Liver (tissue), 9 donors: ENCODE results near the gene DNAI2. TPM values are rescaled to one million over a fixed set of nuclear protein-coding genes. Genes with fewer than 3 reads are reported as not detected.

Source experiments
- DNase-seq: peaks from one replicate; pipeline ENCODE4 v3.0.0-alpha.2; 2017; ENCODE audit warnings: low spot score
- H3K27ac ChIP-seq, 2 donors: one replicate each; pipeline ENCODE4 v1.7.0; 2013; ENCODE audit warnings: inconsistent platforms in 2 of 2, low read length in 2 of 2, control low read depth in 1 of 2, low read depth in 1 of 2, mild to moderate bottlenecking in 1 of 2
- H3K27me3 ChIP-seq, 4 donors: one replicate each; pipeline versions ENCODE4 v1.6.1 to v1.7.0; 2013; ENCODE audit warnings: low read length in 3 of 4, inconsistent platforms in 1 of 4, mild to moderate bottlenecking in 1 of 4, moderate library complexity in 1 of 4; ENCODE audit not compliant: control insufficient read depth in 4 of 4, insufficient read depth in 4 of 4
- H3K36me3 ChIP-seq, 4 donors: one replicate each; pipeline versions ENCODE4 v1.6.1 to v1.7.0; 2013; ENCODE audit warnings: low read length in 3 of 4, mild to moderate bottlenecking in 3 of 4, low read depth in 1 of 4, moderate library complexity in 1 of 4; ENCODE audit not compliant: control insufficient read depth in 4 of 4, insufficient read depth in 3 of 4
- H3K4me1 ChIP-seq, 4 donors: one replicate each; pipeline versions ENCODE4 v1.6.1 to v1.7.0; 2013; ENCODE audit warnings: low read length in 3 of 4, mild to moderate bottlenecking in 3 of 4, moderate library complexity in 1 of 4; ENCODE audit not compliant: control insufficient read depth in 4 of 4, insufficient read depth in 4 of 4
- H3K4me3 ChIP-seq, 3 donors: one replicate each; pipeline versions ENCODE4 v1.6.1 to v1.7.0; 2013; ENCODE audit warnings: low read length in 3 of 3, control low read depth in 1 of 3, low read depth in 1 of 3, mild to moderate bottlenecking in 1 of 3
- H3K9ac ChIP-seq, 2 donors: one replicate each; pipeline ENCODE4 v1.7.0; 2013; ENCODE audit warnings: low read length in 2 of 2, mild to moderate bottlenecking in 2 of 2, moderate library complexity in 2 of 2, control low read depth in 1 of 2, low read depth in 1 of 2
- H3K9me3 ChIP-seq, 4 donors: one replicate each; pipeline versions ENCODE4 v1.6.1 to v1.7.0; 2013; ENCODE audit warnings: low read length in 3 of 4; ENCODE audit not compliant: control insufficient read depth in 4 of 4
- FOXA1 ChIP-seq: IDR thresholded peaks from 2 replicates; pipeline ENCODE4 v1.6.1; 2016; ENCODE audit warnings: antibody characterized with exemption
- FOXA2 ChIP-seq: IDR thresholded peaks from 2 replicates; pipeline ENCODE4 v1.6.1; 2016; ENCODE audit warnings: antibody characterized with exemption
- GABPA ChIP-seq, 2 donors: IDR thresholded peaks in 1 of 2; conservative IDR thresholded peaks in 1 of 2; 2 replicates each; pipeline ENCODE4 v1.6.1; 2016; ENCODE audit warnings: antibody characterized with exemption in 2 of 2, mild to moderate bottlenecking in 1 of 2, moderate library complexity in 1 of 2
- HNF4A ChIP-seq, 2 donors: conservative IDR thresholded peaks; 2 replicates each; pipeline ENCODE4 v1.6.1; 2016; ENCODE audit warnings: antibody characterized with exemption in 2 of 2, mild to moderate bottlenecking in 2 of 2
- JUND ChIP-seq, 2 donors: IDR thresholded peaks; 2 replicates each; pipeline ENCODE4 v1.6.1; 2016; ENCODE audit warnings: antibody characterized with exemption in 2 of 2
- NR2F2 ChIP-seq: IDR thresholded peaks from 2 replicates; pipeline ENCODE4 v1.6.1; 2016; ENCODE audit warnings: antibody characterized with exemption
- RAD21 ChIP-seq, 2 donors: IDR thresholded peaks; 2 replicates each; pipeline ENCODE4 v1.6.1; 2016; ENCODE audit warnings: antibody characterized with exemption in 2 of 2, mild to moderate bottlenecking in 2 of 2
- RXRA ChIP-seq, 2 donors: IDR thresholded peaks; 2 replicates each; pipeline ENCODE4 v1.6.1; 2017 to 2018; ENCODE audit warnings: antibody characterized with exemption in 2 of 2, mild to moderate bottlenecking in 1 of 2
- SP1 ChIP-seq: IDR thresholded peaks from 2 replicates; pipeline ENCODE4 v1.6.1; 2018; ENCODE audit warnings: antibody characterized with exemption, mild to moderate bottlenecking
- YY1 ChIP-seq: IDR thresholded peaks from 2 replicates; pipeline ENCODE4 v1.6.1; 2016; ENCODE audit warnings: antibody characterized with exemption, mild to moderate bottlenecking
- WGBS: extraction: QIAGEN DNeasy Blood & Tissue Kit; methylation state at CpG from one replicate; pipeline ENCODE4 v1.1.7; 2013; 5-methylcytosine and 5-hydroxymethylcytosine counted together
- polyA plus RNA-seq, 2 donors: library from polyadenylated mRNA; stranded (reverse) in 1 of 2; unstranded in 1 of 2; fragments of 200-250 nt in 1 of 2; fragments of >200 nt in 1 of 2; fragmentation: Nextera tagmentation in 1 of 2; extraction: Ambion mirVana in 1 of 2; gene quantifications; one replicate each; pipeline versions ENCODE4 v1.2.1 to v1.2.3, GENCODE V29; 2013 to 2015
- total RNA-seq, 2 donors: library from RNA; depleted of rRNA; stranded (reverse); fragments of >200 nt; gene quantifications; one replicate each; pipeline ENCODE4 v1.2.3, GENCODE V29; 2014
- TF ChIP-seq, protein P1 (sequence below): IDR thresholded peaks from 2 replicates; pipeline ENCODE4 v1.6.1; 2016; ENCODE audit warnings: antibody characterized with exemption, mild to moderate bottlenecking
- TF ChIP-seq, protein P2 (sequence below): IDR thresholded peaks from 2 replicates; pipeline ENCODE4 v1.6.1; 2016; ENCODE audit warnings: antibody characterized with exemption
- TF ChIP-seq, protein P3 (sequence below): IDR thresholded peaks from 2 replicates; pipeline ENCODE4 v1.6.1; 2016; ENCODE audit warnings: antibody characterized with exemption
- TF ChIP-seq, protein P4 (sequence below): fragments of 150-350 bp; IDR thresholded peaks from 2 replicates; pipeline ENCODE4 v1.5.1; 2017; ENCODE audit warnings: improper control_type of control experiment, low read depth, low read length; ENCODE audit not compliant: missing input control
- donor health status: healthy.
- donor health status: healthy.
- donor health status: healthy.
- donor health status: healthy.
- donor health status: healthy.

DNAI2 gene, protein sequence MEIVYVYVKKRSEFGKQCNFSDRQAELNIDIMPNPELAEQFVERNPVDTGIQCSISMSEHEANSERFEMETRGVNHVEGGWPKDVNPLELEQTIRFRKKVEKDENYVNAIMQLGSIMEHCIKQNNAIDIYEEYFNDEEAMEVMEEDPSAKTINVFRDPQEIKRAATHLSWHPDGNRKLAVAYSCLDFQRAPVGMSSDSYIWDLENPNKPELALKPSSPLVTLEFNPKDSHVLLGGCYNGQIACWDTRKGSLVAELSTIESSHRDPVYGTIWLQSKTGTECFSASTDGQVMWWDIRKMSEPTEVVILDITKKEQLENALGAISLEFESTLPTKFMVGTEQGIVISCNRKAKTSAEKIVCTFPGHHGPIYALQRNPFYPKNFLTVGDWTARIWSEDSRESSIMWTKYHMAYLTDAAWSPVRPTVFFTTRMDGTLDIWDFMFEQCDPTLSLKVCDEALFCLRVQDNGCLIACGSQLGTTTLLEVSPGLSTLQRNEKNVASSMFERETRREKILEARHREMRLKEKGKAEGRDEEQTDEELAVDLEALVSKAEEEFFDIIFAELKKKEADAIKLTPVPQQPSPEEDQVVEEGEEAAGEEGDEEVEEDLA
- total RNA-seq (not detected), polyA plus RNA-seq (not detected)

DNA sequence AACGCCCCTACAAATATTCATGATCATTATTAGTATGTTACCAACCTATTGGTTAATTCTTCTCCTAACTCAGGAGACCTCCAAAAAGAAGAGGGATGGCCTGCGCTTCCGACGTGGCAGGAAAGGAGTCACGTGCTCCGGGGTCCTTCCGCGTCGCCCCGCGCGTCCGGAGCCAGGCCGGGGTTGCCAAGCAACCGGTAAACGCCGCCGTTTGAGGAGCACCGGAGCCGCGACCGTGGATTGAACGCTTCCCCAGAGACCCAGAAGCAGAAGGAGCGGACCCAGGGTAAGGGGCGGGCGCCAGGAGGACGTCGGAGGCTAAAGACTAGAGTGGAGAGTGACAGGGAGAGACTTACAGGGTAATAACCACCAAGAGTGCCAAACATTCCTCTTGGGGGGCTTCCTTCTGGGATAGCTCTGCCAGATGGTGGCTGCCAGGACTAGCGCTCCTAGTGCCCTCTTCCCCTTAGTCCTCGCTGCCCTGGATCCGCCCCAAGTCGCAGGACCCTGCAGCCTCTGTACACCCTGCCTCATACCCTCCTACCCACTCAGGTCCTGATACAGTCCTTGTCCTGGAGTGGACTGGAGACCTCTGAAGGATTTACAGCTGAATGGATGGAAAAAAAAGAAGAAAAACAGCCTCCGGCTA lies at the start of gene DNAI2:
Gene DNAI2 (plus strand): TSS at position 175 of the 649 bp plus-strand sequence. CDS start 7,584 bp downstream, outside the sequence.
- WGBS, result 9% methylated on average over 33 of the region's 33 CpGs
- H3K27ac ChIP-seq, result no peak within 1 kb of the TSS
- H3K4me3 ChIP-seq, result no peak within 1 kb of the TSS
- H3K4me1 ChIP-seq, result no peaks in the 10 kb centered on the region
- peaks cover 0 to 9% (median 1%) of the 10 kb centered on the region in 4 donors for H3K27me3 ChIP-seq
- no peaks in the 10 kb centered on the region for H3K9me3 ChIP-seq
- TF ChIP-seq, protein P1, sequence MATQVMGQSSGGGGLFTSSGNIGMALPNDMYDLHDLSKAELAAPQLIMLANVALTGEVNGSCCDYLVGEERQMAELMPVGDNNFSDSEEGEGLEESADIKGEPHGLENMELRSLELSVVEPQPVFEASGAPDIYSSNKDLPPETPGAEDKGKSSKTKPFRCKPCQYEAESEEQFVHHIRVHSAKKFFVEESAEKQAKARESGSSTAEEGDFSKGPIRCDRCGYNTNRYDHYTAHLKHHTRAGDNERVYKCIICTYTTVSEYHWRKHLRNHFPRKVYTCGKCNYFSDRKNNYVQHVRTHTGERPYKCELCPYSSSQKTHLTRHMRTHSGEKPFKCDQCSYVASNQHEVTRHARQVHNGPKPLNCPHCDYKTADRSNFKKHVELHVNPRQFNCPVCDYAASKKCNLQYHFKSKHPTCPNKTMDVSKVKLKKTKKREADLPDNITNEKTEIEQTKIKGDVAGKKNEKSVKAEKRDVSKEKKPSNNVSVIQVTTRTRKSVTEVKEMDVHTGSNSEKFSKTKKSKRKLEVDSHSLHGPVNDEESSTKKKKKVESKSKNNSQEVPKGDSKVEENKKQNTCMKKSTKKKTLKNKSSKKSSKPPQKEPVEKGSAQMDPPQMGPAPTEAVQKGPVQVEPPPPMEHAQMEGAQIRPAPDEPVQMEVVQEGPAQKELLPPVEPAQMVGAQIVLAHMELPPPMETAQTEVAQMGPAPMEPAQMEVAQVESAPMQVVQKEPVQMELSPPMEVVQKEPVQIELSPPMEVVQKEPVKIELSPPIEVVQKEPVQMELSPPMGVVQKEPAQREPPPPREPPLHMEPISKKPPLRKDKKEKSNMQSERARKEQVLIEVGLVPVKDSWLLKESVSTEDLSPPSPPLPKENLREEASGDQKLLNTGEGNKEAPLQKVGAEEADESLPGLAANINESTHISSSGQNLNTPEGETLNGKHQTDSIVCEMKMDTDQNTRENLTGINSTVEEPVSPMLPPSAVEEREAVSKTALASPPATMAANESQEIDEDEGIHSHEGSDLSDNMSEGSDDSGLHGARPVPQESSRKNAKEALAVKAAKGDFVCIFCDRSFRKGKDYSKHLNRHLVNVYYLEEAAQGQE, result no peak
- TF ChIP-seq FOXA1 (no peak), SP1 (no peak), RAD21 (IDR thresholded peaks at IDR 0.05) (no peak), JUND (IDR thresholded peaks at IDR 0.05) (no peak), FOXA2 (no peak), RXRA (IDR thresholded peaks at IDR 0.05) (no peak), HNF4A (conservative IDR thresholded peaks at IDR 0.05) (no peak), GABPA (IDR thresholded peaks at IDR 0.05 in 1 of 2, conservative IDR thresholded peaks at IDR 0.05 in 1 of 2) (no peak), NR2F2 (no peak), YY1 (no peak)
- TF ChIP-seq, protein P2, sequence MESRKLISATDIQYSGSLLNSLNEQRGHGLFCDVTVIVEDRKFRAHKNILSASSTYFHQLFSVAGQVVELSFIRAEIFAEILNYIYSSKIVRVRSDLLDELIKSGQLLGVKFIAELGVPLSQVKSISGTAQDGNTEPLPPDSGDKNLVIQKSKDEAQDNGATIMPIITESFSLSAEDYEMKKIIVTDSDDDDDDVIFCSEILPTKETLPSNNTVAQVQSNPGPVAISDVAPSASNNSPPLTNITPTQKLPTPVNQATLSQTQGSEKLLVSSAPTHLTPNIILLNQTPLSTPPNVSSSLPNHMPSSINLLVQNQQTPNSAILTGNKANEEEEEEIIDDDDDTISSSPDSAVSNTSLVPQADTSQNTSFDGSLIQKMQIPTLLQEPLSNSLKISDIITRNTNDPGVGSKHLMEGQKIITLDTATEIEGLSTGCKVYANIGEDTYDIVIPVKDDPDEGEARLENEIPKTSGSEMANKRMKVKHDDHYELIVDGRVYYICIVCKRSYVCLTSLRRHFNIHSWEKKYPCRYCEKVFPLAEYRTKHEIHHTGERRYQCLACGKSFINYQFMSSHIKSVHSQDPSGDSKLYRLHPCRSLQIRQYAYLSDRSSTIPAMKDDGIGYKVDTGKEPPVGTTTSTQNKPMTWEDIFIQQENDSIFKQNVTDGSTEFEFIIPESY, result no peak
- TF ChIP-seq, protein P3, sequence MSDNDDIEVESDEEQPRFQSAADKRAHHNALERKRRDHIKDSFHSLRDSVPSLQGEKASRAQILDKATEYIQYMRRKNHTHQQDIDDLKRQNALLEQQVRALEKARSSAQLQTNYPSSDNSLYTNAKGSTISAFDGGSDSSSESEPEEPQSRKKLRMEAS, result no peak
- TF ChIP-seq, protein P4, sequence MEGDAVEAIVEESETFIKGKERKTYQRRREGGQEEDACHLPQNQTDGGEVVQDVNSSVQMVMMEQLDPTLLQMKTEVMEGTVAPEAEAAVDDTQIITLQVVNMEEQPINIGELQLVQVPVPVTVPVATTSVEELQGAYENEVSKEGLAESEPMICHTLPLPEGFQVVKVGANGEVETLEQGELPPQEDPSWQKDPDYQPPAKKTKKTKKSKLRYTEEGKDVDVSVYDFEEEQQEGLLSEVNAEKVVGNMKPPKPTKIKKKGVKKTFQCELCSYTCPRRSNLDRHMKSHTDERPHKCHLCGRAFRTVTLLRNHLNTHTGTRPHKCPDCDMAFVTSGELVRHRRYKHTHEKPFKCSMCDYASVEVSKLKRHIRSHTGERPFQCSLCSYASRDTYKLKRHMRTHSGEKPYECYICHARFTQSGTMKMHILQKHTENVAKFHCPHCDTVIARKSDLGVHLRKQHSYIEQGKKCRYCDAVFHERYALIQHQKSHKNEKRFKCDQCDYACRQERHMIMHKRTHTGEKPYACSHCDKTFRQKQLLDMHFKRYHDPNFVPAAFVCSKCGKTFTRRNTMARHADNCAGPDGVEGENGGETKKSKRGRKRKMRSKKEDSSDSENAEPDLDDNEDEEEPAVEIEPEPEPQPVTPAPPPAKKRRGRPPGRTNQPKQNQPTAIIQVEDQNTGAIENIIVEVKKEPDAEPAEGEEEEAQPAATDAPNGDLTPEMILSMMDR, result no peak
- H3K9ac ChIP-seq, result no peak within 1 kb of the TSS
- no peak for DNase-seq
- H3K36me3 ChIP-seq, result no peaks in the 10 kb centered on the region
